RWPE1 (cell line): Measurements from ENCODE around the gene CCSER2.

Source experiments
- CTCF ChIA-PET: fragments of 350-600 bp; sonication (Branson Sonifier 250); formaldehyde crosslinking; extraction: SDS; loops from one replicate; lab custom pipeline; 2021; lab: Yijun Ruan, JAX
- POLR2A ChIA-PET: fragments of 400-600 bp; formaldehyde crosslinking; extraction: SDS; loops from one replicate; lab custom pipeline; 2020; ENCODE audit warnings: antibody characterized with exemption; ENCODE audit not compliant: low non-redundant PET; lab: Yijun Ruan, JAX
- DNase-seq: peaks from one replicate; pipeline ENCODE4 v3.0.0; 2012; ENCODE audit warnings: low spot score
- H3K27ac ChIP-seq: fragments of 450-650 bp; 2 replicates; pipeline ENCODE4 v1.5.1; 2017
- CTCF ChIP-seq: fragments of 450-650 bp; conservative IDR thresholded peaks from 2 replicates; pipeline ENCODE4 v1.5.1; 2017; ENCODE audit warnings: low read depth, mild to moderate bottlenecking

The CCSER2 gene

DNA sequence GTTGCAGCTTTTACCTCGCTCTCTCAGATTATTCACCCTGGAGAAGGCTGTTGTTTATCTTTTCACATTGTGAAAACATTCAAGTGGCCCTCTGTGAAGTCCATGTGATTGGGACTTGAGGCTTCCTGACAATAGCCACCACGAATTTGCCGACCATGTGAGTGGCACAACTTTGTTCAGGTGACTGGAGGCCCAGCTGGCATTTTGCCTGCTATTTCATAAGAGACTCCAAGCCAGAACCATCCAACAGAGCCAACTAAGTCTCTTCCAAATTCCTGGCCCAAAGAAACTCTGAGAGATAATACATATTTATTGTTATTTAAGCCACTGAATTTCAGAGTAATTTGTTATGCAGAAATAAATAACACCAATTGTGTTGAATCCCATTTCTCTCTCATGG, 38.2 kb upstream of the CCSER2 start:
- CTCF ChIA-PET = no interaction called here
- TF ChIP-seq CTCF = no peak
- POLR2A ChIA-PET = no interaction called here
- DNase-seq = no peak
- no peak overlapping the region for H3K27ac ChIP-seq

GRCh38 chr10:84291384-84291783, 37.0 kb upstream of the CCSER2 start:
- POLR2A ChIA-PET = no interaction called here
- peak; percentile 66 for DNase-seq
- no peak overlapping the region for H3K27ac ChIP-seq
- CTCF ChIA-PET = no interaction called here
- no peak for TF ChIP-seq CTCF

DNA sequence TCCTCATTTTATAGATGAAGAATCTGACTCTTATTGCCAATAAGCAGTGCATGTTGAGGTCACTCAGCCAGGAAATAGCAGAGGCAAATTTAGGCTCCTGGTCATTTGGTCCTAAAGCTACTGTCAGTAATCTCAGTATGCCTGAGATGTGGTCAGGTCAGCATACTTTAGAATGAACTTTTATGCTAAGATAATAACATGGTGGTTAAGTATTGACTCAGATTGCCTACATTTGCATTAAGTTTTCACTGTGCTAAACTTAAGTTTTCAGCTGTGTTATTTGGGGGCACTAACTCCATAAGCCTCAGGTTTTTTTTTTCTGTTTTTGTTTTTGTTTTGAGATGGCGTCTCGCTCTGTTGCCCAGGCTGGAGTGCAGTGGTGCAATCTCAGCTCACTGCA, 35.9 kb upstream of the CCSER2 start:
- DNase-seq = no peak
- POLR2A ChIA-PET = no interaction called here
- no peak overlapping the region for H3K27ac ChIP-seq
- no peak for TF ChIP-seq CTCF
- CTCF ChIA-PET = interaction anchor here (0.7 kb wide), 1 partner anchor 237 kb away, joined by 4 read pairs; no protein-coding TSS in a partner anchor

DNA sequence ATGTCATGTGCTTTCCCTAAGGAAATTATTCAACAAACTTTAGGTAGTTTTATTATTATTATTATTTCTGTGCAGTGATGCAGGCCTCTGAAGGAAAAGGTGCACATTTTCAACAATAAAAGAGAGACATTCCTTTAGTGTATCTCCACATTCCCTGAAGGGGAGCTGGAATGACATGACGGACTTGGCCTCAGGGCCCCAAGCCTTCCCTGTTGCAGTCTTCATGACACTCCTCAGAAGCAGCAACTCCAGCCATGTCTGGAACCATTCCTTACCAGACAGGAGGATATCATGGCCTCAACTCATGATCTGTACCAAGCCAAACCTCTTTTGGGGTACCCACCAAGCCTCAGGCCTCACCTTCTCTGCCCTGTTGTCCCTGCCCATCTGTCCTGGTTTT, 35.2 kb upstream of the CCSER2 start:
- no peak overlapping the region for H3K27ac ChIP-seq
- TF ChIP-seq CTCF = no peak
- ChIA-PET CTCF (no interaction called here), POLR2A (no interaction called here)
- DNase-seq = no peak

- no peak for DNase-seq
- CTCF ChIA-PET = no interaction called here
- H3K27ac ChIP-seq = no peak overlapping the region
- no peak for TF ChIP-seq CTCF
- POLR2A ChIA-PET = no interaction called here
Measured at GRCh38 chr10:84293574-84294016, 34.8 kb upstream of the CCSER2 start.

DNA sequence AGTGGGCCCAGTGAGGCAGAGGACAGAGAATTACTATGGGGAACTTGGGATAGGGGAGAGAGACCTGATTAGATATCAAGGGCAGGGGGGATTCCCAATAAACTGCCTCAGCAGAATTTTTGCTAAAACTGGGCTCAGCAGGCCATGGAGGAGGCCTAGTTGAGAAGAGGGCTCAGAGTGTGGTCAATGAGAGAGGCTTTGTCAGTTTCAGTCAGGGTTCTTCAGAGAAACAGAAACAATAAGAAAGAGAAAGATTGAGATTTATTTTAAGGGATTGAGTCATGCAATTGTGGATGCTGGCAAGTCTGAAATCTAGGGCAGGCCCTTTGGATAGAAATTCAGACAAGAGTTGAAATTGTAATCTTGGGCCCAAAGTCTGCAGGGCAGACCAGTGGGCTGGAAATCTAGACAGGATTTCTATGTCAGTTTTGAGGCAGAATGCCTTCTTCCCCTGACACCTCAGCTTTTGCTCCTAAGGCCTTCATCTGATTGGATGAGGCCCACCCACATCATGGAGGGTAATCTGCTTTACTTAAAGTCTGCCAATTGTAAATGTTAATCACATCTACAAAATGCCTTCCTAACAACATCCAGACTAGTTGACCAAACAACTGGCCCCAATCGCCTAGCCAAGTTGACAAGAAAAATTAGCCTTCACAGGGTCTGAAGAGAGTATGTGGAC, 33.5 kb upstream of the CCSER2 start:
- ChIA-PET CTCF (no interaction called here), POLR2A (no interaction called here)
- H3K27ac ChIP-seq = no peak overlapping the region
- no peak for DNase-seq
- no peak for TF ChIP-seq CTCF
